ENCODE data around the gene ZBTB38. TPM values are rescaled to one million over a fixed set of nuclear protein-coding genes. Genes with fewer than 3 reads are reported as not detected.

ZBTB38 gene, protein sequence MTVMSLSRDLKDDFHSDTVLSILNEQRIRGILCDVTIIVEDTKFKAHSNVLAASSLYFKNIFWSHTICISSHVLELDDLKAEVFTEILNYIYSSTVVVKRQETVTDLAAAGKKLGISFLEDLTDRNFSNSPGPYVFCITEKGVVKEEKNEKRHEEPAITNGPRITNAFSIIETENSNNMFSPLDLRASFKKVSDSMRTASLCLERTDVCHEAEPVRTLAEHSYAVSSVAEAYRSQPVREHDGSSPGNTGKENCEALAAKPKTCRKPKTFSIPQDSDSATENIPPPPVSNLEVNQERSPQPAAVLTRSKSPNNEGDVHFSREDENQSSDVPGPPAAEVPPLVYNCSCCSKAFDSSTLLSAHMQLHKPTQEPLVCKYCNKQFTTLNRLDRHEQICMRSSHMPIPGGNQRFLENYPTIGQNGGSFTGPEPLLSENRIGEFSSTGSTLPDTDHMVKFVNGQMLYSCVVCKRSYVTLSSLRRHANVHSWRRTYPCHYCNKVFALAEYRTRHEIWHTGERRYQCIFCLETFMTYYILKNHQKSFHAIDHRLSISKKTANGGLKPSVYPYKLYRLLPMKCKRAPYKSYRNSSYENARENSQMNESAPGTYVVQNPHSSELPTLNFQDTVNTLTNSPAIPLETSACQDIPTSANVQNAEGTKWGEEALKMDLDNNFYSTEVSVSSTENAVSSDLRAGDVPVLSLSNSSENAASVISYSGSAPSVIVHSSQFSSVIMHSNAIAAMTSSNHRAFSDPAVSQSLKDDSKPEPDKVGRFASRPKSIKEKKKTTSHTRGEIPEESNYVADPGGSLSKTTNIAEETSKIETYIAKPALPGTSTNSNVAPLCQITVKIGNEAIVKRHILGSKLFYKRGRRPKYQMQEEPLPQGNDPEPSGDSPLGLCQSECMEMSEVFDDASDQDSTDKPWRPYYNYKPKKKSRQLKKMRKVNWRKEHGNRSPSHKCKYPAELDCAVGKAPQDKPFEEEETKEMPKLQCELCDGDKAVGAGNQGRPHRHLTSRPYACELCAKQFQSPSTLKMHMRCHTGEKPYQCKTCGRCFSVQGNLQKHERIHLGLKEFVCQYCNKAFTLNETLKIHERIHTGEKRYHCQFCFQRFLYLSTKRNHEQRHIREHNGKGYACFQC (N-terminal part only)
- total RNA-seq, result 100 to 1,000 TPM; 151 to 169 TPM

DNA sequence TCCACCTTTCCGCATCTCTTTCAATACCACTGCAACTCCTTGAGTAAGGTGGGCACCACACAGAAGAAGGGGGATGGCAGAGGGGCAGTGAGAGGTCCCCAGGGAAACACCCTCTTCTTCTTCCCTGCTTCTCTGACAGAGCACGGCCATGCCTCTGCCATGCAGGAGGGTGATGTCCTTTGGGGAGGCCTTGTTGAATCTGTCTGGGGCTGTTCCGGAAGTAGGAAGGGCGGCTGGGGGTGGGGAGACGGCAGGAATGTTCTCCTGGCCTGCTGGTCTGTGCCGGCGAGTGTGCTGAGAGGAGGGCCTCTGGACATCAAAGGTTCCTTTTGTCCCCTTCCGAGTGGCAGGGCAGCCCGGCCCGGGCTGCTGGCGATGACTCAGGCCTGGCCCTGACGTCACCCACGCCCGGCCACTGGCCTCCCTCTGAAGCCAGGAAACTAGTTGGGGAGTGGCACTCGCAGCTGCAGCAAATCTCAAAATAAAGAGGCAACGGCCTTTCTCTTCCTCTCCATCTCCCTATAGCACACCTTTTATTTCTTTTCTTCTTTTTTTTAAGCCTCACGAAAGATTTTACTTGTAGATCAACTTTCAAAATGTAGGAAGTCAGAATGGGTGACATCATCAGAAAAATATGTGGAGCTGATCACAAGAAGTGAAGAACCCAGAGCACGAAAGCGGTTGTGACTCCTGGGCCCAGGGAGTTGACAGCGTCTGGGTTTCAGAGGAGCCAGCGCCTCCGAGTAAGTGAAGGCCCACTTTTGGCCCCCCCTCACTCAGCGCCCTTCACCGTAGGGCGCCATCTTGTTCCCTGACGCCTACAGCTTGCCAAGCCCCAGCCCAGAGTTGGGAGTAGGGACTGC, at the start of gene ZBTB38:
Gene ZBTB38 (plus strand): TSS at position 443 of the 863 bp plus-strand sequence. CDS start 73,885 bp downstream, outside the sequence.
- no peaks in the 10 kb centered on the region for H3K27me3 ChIP-seq (replicated peaks; ENCODE audit: insufficient read depth)
- TF ChIP-seq, protein P1, sequence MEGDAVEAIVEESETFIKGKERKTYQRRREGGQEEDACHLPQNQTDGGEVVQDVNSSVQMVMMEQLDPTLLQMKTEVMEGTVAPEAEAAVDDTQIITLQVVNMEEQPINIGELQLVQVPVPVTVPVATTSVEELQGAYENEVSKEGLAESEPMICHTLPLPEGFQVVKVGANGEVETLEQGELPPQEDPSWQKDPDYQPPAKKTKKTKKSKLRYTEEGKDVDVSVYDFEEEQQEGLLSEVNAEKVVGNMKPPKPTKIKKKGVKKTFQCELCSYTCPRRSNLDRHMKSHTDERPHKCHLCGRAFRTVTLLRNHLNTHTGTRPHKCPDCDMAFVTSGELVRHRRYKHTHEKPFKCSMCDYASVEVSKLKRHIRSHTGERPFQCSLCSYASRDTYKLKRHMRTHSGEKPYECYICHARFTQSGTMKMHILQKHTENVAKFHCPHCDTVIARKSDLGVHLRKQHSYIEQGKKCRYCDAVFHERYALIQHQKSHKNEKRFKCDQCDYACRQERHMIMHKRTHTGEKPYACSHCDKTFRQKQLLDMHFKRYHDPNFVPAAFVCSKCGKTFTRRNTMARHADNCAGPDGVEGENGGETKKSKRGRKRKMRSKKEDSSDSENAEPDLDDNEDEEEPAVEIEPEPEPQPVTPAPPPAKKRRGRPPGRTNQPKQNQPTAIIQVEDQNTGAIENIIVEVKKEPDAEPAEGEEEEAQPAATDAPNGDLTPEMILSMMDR (IDR thresholded peaks at IDR 0.05), result no peak
- peak; percentile 82 for TF ChIP-seq POLR2AphosphoS5 (IDR thresholded peaks at IDR 0.05)
- TF ChIP-seq POLR2A (IDR thresholded peaks at IDR 0.05), result peak; percentile 69
- peak; percentile 75 for DNase-seq (ENCODE audit: low spot score)

DNA sequence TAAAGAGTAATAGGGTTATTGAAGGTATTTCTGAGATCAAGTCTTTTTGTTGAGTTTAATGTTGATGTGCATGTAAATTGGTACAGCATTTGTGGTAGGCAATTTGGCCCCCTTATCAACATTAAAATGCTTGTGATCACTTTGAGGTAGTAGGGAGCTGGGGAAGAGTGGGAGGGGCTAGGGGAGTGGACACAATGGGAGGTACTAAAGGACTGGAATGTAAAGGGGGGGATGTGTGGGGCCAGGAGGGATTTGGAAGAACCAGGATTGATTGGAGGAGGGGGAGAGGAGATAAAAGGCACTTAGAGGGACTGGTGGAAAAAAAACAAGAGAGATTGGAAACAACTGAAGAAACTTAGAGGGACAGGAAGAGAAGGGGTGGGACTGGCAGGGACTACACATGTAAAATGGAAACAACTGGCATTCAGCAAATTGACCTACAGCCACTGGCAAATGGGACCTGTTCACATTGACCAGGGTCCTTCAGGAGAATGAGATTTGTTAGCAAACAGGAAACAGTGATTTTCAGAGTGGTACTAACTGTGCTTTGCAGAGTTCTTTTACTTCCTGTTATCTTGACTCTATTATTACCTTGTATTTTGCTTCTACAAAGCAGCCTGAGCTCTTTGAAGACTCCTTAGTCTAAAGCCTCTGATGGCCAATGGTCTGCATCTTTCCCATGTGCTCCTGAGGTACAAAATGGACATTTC, 47.8 kb upstream of the ZBTB38 start:
- Histone ChIP-seq H3K27me3 (replicated peaks; ENCODE audit: insufficient read depth) (no peaks in the 10 kb centered on the region), H3K36me3 (no peaks in the 10 kb centered on the region), H3K27ac (no peak overlapping the region), H3K9me3 (no peaks in the 10 kb centered on the region), H3K4me3 (no peak overlapping the region), H3K4me1 (replicated peaks) (no peaks in the 10 kb centered on the region)
- DNase-seq (ENCODE audit: low spot score), result no peak
- TF ChIP-seq, protein P1 (IDR thresholded peaks at IDR 0.05), result no peak
- TF ChIP-seq POLR2A (IDR thresholded peaks at IDR 0.05), result no peak
- no peak for TF ChIP-seq POLR2AphosphoS5 (IDR thresholded peaks at IDR 0.05)
- intact Hi-C loops (cut with DNase I), result no loop called here

More for the DNA sequence above, at the start of gene ZBTB38:
- intact Hi-C loops (cut with DNase I), result loop anchor here (2.0 to 5.0 kb wide), 2 partner anchors 39 to 74 kb away; no protein-coding TSS in a partner anchor
- 42% methylated on average over 26 of the region's 26 CpGs for WGBS
- Histone ChIP-seq H3K36me3 (no peaks in the 10 kb centered on the region), H3K4me3 (peak within 1 kb of the TSS in 1 of 2 donors; percentile 16), H3K27ac (peak within 1 kb of the TSS; percentile 89 to 92), H3K9me3 (no peaks in the 10 kb centered on the region), H3K4me1 (replicated peaks) (peaks cover 22% of the 10 kb centered on the region)

DNA sequence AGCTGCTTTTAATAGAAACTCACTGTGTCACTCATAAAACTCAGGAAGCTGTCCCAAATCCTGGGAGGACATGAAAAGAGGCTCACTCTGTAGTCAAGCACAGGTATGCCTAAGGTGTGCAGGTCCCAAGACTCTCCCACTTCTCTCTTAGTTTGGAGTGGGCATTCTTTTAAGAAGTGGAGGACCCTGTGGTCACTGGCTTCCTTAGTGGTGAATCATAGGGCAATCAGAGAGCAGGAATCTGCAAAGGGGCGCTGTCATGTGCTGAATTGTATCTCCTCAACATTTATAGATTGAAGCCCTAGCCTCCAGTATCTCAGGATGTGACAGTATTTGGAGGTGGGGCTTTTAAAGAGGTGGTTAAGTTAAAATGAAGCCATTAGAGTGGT, 47.2 kb upstream of the ZBTB38 start:
- DNase-seq (ENCODE audit: low spot score), result no peak
- Histone ChIP-seq H3K27me3 (replicated peaks; ENCODE audit: insufficient read depth) (no peaks in the 10 kb centered on the region), H3K9me3 (no peaks in the 10 kb centered on the region), H3K4me3 (no peak overlapping the region), H3K27ac (no peak overlapping the region), H3K4me1 (replicated peaks) (no peaks in the 10 kb centered on the region), H3K36me3 (no peaks in the 10 kb centered on the region)
- intact Hi-C loops (cut with DNase I), result no loop called here
- TF ChIP-seq POLR2AphosphoS5 (IDR thresholded peaks at IDR 0.05), result no peak
- TF ChIP-seq POLR2A (IDR thresholded peaks at IDR 0.05), result no peak
- TF ChIP-seq, protein P1 (IDR thresholded peaks at IDR 0.05), result no peak
- 92% methylated on average over 1 of the region's 1 CpG for WGBS
